ENCODE results near the gene INHBC.

The INHBC gene

GRCh38 chr12:57476162-57476992 lies 41.8 kb downstream of the INHBC start:
- DNase-seq (ENCODE audit: low spot score), result peak; percentile 86
- in situ Hi-C loops (cut with MboI; ENCODE audit: low pct_unique_long_range_greater_than_20kb, low sequenced_read_pairs, unreplicated experiment), result no loop called here
- peak; percentile 90 for TF ChIP-seq CTCF (IDR thresholded peaks at IDR 0.05; ENCODE audit: extremely low read depth, insufficient read depth, missing control alignments)

- DNase-seq (ENCODE audit: low spot score), result no peak
- in situ Hi-C loops (cut with MboI; ENCODE audit: low pct_unique_long_range_greater_than_20kb, low sequenced_read_pairs, unreplicated experiment), result no loop called here
- no peak for TF ChIP-seq CTCF (IDR thresholded peaks at IDR 0.05; ENCODE audit: extremely low read depth, insufficient read depth, missing control alignments)
These were observed 42.6 kb downstream of the INHBC start for GRCh38 chr12:57476993-57477709.

GRCh38 chr12:57477710-57478681 lies 43.4 kb downstream of the INHBC start:
- TF ChIP-seq CTCF (IDR thresholded peaks at IDR 0.05; ENCODE audit: extremely low read depth, insufficient read depth, missing control alignments), result no peak
- in situ Hi-C loops (cut with MboI; ENCODE audit: low pct_unique_long_range_greater_than_20kb, low sequenced_read_pairs, unreplicated experiment), result no loop called here
- DNase-seq (ENCODE audit: low spot score), result peak; percentile 71

- TF ChIP-seq CTCF (IDR thresholded peaks at IDR 0.05; ENCODE audit: extremely low read depth, insufficient read depth, missing control alignments), result no peak
- in situ Hi-C loops (cut with MboI; ENCODE audit: low pct_unique_long_range_greater_than_20kb, low sequenced_read_pairs, unreplicated experiment), result no loop called here
- no peak for DNase-seq (ENCODE audit: low spot score)
These were observed 44.4 kb downstream of the INHBC start for GRCh38 chr12:57479043-57479375.

- peak; percentile 76 for DNase-seq (ENCODE audit: low spot score)
- TF ChIP-seq CTCF (IDR thresholded peaks at IDR 0.05; ENCODE audit: extremely low read depth, insufficient read depth, missing control alignments), result no peak
- in situ Hi-C loops (cut with MboI; ENCODE audit: low pct_unique_long_range_greater_than_20kb, low sequenced_read_pairs, unreplicated experiment), result no loop called here
These were observed 45.0 kb downstream of the INHBC start, which contains the start of gene ARHGAP9 for GRCh38 chr12:57479376-57480115. ARHGAP9 (minus strand) TSS chr12:57479866; CDS start chr12:57479406, 460 bp downstream.

Data from GM13977 (cell line).